D721Med (cell line): ENCODE measurements around the gene DNHD1.

ENCODE experiments used
- DNase-seq: peaks from one replicate; pipeline ENCODE4 v3.0.0; 2011; ENCODE audit warnings: low spot score; ENCODE audit not compliant: insufficient read length
- FAIRE-seq: peaks from 2 replicates; lab custom pipeline; 2011; peaks lifted over from hg19 to GRCh38; lab: Jason Lieb, UNC
- CTCF ChIP-seq: IDR thresholded peaks from 2 replicates; pipeline ENCODE4 v1.5.1; 2012; ENCODE audit warnings: mild to moderate bottlenecking, control low read depth; ENCODE audit not compliant: insufficient read depth; ENCODE audit errors: missing control alignments

The DNHD1 gene

GRCh38 chr11:6473451-6474412 is 23.3 kb upstream of the DNHD1 start, which contains the start of gene TRIM3:
Gene TRIM3 (minus strand): TSS chr11:6473941. CDS start chr11:6465695, 8,246 bp downstream.
- peak; percentile 76 for DNase-seq
- TF ChIP-seq CTCF, result peak; percentile 22
- no peak for FAIRE-seq

- DNase-seq (no peak), FAIRE-seq (no peak)
- no peak for TF ChIP-seq CTCF
Observed at GRCh38 chr11:6474413-6474792, 22.7 kb upstream of the DNHD1 start.

GRCh38 chr11:6474806-6475500 is 22.1 kb upstream of the DNHD1 start:
- FAIRE-seq (no peak), DNase-seq (no peak)
- TF ChIP-seq CTCF, result no peak

GRCh38 chr11:6475936-6476335 is 21.1 kb upstream of the DNHD1 start:
- no peak for TF ChIP-seq CTCF
- FAIRE-seq (no peak), DNase-seq (no peak)

- no peak for FAIRE-seq
Observed at GRCh38 chr11:6476571-6476970, 20.5 kb upstream of the DNHD1 start.

GRCh38 chr11:6480299-6480914 is 16.7 kb upstream of the DNHD1 start:
- no peak for FAIRE-seq
- no peak for DNase-seq
- TF ChIP-seq CTCF, result no peak

More at GRCh38 chr11:6476571-6476970, 20.5 kb upstream of the DNHD1 start:
- no peak for DNase-seq
- no peak for TF ChIP-seq CTCF
